Calu3 (cell line): ENCODE measurements around the gene TSPAN18. TPM values are rescaled to one million over a fixed set of nuclear protein-coding genes. Genes with fewer than 3 reads are reported as not detected.

Source experiments
- BruUV-seq: library from RNA; stranded (reverse); fragments of 400-500 nt; replicated peaks from 2 replicates; lab custom pipeline; 2021; lab: Mats Ljungman, UMichigan
- CTCF ChIA-PET: fragments of 300-600 bp; sonication (Branson Sonifier 250); formaldehyde crosslinking; loops from one replicate; lab custom pipeline; 2022; ENCODE audit warnings: antibody characterized with exemption; lab: Charles Lee
- DNase-seq: peaks from one replicate; pipeline ENCODE4 v3.0.0; 2022
- H3K27ac Mint-ChIP-seq: one replicate; pipeline ENCODE4 v1.8.0; 2022; ENCODE audit warnings: mixed read lengths; ENCODE audit not compliant: unreplicated experiment
- H3K27me3 Mint-ChIP-seq: one replicate; pipeline ENCODE4 v1.8.0; 2022; ENCODE audit warnings: mixed read lengths; ENCODE audit not compliant: unreplicated experiment
- H3K36me3 Mint-ChIP-seq: one replicate; pipeline ENCODE4 v1.8.0; 2022; ENCODE audit warnings: mild to moderate bottlenecking, moderate library complexity, mixed read lengths; ENCODE audit not compliant: insufficient read depth, unreplicated experiment
- H3K4me1 Mint-ChIP-seq: one replicate; pipeline ENCODE4 v1.8.0; 2022; ENCODE audit warnings: mild to moderate bottlenecking, low read depth, mixed read lengths; ENCODE audit not compliant: unreplicated experiment
- H3K4me3 Mint-ChIP-seq: one replicate; pipeline ENCODE4 v1.8.0; 2022; ENCODE audit warnings: mild to moderate bottlenecking, low read depth, moderate library complexity, mixed read lengths; ENCODE audit not compliant: unreplicated experiment
- H3K9me3 Mint-ChIP-seq: one replicate; pipeline ENCODE4 v1.8.0; 2022; ENCODE audit warnings: low read depth, mixed read lengths; ENCODE audit not compliant: unreplicated experiment
- intact Hi-C: fragments of 100-400 bp; cut with micrococcal nuclease; formaldehyde crosslinking; loops from one replicate; pipeline ENCODE4 v1.10.0; 2022; ENCODE audit not compliant: unreplicated experiment
- total RNA-seq: library from RNA; stranded (reverse); gene quantifications from 2 replicates; pipeline ENCODE4 v1.2.3, GENCODE V29; 2022
- TF ChIP-seq, protein P1 (sequence below): fragments of 200-600 bp; IDR thresholded peaks from one replicate; pipeline ENCODE4 v1.8.0; 2022; ENCODE audit warnings: antibody characterized with exemption; ENCODE audit not compliant: unreplicated experiment

Gene TSPAN18
- total RNA-seq, 1 experiment from 2014 or later = not detected

DNA sequence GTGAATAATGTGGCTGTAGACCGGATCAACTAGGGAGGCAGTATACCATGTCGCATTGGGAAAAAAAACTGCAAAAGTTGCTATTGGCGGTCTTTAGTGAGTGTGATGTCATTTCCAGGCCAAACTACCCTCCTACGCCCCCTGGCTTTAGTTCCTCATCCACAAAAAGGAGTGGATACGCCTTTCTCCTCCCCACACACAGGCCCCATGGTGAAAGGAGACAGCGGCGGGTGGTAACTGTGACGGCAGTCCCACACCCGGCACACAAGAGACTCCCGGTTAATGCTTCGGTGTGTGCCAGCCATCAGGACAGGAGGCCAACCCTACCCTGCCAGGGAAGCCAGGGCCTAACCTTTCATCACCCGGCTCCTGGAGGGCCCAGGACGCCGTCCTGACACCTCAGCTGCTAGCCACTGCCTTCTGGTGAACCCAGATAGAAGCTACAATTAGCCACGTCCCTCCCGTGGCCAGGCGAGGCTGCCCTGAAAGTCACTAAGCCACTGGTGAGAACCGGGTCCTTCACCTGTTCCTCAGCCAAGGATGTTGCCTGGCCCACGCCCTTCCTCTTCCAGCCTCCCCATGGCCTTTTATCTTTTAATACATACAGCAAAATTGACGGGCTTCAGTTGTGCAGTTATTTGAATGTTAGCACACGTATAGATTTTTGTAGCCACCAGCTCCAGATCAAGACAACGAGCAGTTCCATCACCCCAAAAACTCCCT is 213.1 kb downstream of the TSPAN18 start:
- Mint-ChIP-seq H3K36me3 (peaks cover 4% of the 10 kb centered on the region), H3K4me3 (no peak overlapping the region), H3K4me1 (no peaks in the 10 kb centered on the region), H3K27me3 (peaks cover 9% of the 10 kb centered on the region), H3K27ac (no peak overlapping the region), H3K9me3 (no peaks in the 10 kb centered on the region)
- TF ChIP-seq, protein P1, sequence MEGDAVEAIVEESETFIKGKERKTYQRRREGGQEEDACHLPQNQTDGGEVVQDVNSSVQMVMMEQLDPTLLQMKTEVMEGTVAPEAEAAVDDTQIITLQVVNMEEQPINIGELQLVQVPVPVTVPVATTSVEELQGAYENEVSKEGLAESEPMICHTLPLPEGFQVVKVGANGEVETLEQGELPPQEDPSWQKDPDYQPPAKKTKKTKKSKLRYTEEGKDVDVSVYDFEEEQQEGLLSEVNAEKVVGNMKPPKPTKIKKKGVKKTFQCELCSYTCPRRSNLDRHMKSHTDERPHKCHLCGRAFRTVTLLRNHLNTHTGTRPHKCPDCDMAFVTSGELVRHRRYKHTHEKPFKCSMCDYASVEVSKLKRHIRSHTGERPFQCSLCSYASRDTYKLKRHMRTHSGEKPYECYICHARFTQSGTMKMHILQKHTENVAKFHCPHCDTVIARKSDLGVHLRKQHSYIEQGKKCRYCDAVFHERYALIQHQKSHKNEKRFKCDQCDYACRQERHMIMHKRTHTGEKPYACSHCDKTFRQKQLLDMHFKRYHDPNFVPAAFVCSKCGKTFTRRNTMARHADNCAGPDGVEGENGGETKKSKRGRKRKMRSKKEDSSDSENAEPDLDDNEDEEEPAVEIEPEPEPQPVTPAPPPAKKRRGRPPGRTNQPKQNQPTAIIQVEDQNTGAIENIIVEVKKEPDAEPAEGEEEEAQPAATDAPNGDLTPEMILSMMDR = no peak
- BruUV-seq = no TSS peak
- intact Hi-C loops = loop anchor here (10.0 kb wide), 1 partner anchor 395 kb away; no protein-coding TSS in a partner anchor
- CTCF ChIA-PET = no interaction called here
- DNase-seq = no peak

DNA sequence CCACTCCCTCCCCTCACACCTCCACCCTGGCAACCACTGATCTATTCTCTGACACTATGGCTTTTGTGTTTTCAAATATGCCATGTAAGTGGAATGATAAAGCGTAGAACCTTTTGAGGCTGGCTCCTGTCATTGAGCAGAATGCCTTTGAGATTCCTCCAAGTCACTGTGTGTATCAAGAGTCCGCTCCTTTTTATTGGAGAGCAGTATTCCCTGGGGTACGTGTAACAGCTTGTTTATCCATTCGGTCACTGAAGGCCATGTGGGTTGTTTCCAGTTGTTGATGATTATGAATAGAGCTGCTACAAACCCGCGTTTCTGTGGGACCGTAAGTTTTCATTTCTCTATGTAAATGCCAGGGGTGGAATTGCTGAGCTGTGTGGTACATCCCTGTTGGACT is 213.6 kb downstream of the TSPAN18 start:
- BruUV-seq = no TSS peak
- CTCF ChIA-PET = interaction anchor here (0.7 kb wide), 1 partner anchor 331 kb away, joined by 3 read pairs; no protein-coding TSS in a partner anchor
- intact Hi-C loops = no loop called here
- H3K4me1 Mint-ChIP-seq = no peaks in the 10 kb centered on the region
- peaks cover 4% of the 10 kb centered on the region for H3K36me3 Mint-ChIP-seq
- H3K4me3 Mint-ChIP-seq = no peak overlapping the region
- DNase-seq = no peak
- peaks cover 9% of the 10 kb centered on the region for H3K27me3 Mint-ChIP-seq
- no peaks in the 10 kb centered on the region for H3K9me3 Mint-ChIP-seq
- no peak overlapping the region for H3K27ac Mint-ChIP-seq
- TF ChIP-seq, protein P1 = no peak

DNA sequence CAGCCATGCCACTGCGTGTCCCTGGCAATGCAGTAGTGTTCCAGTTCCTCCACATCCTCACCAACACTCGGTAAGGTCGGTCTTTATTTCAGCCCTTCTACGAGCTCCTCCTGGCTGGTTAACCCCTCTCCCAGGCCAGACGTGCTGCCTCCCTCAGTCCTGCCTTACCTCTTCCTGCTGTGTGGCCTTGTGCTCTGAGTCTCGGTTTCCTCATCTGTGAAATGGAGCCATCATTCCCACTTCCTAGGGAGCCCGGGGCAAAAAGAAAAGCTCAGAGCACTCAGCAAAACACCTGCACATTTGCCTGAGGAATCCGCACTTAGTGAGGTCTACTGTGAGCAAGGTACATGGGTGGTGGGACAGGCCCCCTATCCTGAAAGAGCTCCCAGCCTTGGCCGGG is 214.1 kb downstream of the TSPAN18 start:
- Mint-ChIP-seq H3K9me3 (no peaks in the 10 kb centered on the region), H3K27ac (no peak overlapping the region), H3K4me3 (no peak overlapping the region), H3K4me1 (no peaks in the 10 kb centered on the region), H3K27me3 (peaks cover 9% of the 10 kb centered on the region), H3K36me3 (peaks cover 4% of the 10 kb centered on the region)
- BruUV-seq = no TSS peak
- CTCF ChIA-PET = interaction anchor here (0.7 kb wide), 1 partner anchor 331 kb away, joined by 3 read pairs; no protein-coding TSS in a partner anchor
- no peak for DNase-seq
- TF ChIP-seq, protein P1 = no peak
- intact Hi-C loops = no loop called here

DNA sequence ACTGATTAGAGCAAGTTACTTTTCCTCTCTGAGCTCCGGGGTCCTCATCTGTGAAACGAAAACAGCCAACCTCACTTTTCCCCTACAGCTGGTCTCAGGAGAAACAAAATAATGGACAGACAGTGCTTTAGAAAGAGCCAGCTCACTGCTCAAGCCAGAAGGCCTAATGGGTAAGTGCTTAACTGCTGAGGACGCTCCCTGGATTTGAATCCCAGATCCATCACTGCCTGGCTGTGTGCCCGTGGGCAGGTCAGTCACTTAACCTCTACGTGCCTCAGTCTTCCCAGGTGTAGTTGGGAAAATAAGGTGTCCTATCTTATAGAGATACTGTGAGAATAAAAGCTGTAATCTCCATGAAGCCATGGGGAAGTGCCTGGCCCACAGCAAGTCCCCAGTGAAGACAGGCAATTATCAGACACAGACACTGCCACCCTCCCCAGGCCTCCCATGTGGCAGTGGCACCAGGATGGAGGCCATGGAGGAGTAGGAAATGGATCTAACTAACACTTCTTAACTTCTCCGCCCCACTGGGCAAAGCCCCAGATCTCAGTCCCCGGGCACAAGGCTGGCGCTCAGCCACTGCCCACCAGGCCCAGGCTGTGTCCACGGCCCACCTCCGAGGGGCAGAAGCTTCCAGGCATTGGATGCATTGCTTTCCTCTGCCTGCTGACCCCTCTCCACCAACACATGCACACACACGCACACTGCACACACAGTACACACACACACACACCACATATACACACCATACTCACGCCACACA is 214.7 kb downstream of the TSPAN18 start:
- BruUV-seq = no TSS peak
- Mint-ChIP-seq H3K4me3 (no peak overlapping the region), H3K4me1 (no peaks in the 10 kb centered on the region), H3K27me3 (peaks cover 9% of the 10 kb centered on the region), H3K9me3 (no peaks in the 10 kb centered on the region), H3K36me3 (peaks cover 4% of the 10 kb centered on the region), H3K27ac (no peak overlapping the region)
- TF ChIP-seq, protein P1 = no peak
- CTCF ChIA-PET = interaction anchor here (0.7 kb wide), 1 partner anchor 332 kb away, joined by 3 read pairs; no protein-coding TSS in a partner anchor
- DNase-seq = no peak
- intact Hi-C loops = no loop called here
